GM19351 (cell line): ENCODE measurements around the gene WNT5B.

Experiments used
- ATAC-seq: cut with Tn5 transposase; IDR thresholded peaks from one replicate; pipeline ENCODE4 v1.9.1; 2021; ENCODE audit warnings: mild to moderate bottlenecking, moderate library complexity; ENCODE audit not compliant: unreplicated experiment

The WNT5B gene

DNA sequence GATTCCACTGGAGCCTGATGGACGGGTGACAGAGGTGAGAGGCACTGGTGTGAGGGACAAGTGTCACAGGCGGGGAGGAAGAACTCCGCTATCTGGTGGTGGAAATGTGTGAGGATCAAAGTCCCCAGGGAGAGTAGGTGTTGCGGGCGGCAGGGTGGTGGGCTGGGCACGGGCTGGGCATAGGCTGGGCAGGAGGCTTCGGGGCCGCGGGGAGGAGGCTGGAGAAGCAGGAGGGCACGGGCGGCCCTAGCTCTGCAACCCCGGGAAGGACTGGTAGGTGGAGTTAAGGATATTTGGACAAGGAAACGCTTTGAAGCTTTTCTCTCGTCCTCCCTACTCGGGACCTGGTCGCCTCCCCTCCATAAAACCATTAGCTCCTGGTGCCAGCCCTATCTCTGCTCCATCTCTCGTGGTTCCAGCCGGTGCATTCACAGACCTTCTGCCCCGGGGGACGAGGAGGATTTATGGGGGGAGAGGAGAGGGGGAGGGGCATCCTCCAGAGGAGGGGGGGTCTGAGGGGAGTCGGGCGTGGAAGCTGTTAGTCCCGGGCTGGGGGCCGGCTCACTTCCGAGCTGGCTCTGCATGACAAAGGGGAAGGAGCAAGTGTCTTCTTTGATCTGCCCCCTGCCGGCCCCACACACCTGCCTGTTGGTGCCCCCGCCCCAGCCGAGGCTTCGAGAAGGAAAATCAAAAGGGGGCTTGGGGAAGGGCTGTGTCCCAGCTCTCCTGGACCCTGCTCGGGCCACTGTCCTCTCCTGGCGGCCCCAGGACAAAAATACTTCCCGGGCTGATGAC lies 504 bp downstream of the WNT5B start:
- ATAC-seq, result no peak

DNA sequence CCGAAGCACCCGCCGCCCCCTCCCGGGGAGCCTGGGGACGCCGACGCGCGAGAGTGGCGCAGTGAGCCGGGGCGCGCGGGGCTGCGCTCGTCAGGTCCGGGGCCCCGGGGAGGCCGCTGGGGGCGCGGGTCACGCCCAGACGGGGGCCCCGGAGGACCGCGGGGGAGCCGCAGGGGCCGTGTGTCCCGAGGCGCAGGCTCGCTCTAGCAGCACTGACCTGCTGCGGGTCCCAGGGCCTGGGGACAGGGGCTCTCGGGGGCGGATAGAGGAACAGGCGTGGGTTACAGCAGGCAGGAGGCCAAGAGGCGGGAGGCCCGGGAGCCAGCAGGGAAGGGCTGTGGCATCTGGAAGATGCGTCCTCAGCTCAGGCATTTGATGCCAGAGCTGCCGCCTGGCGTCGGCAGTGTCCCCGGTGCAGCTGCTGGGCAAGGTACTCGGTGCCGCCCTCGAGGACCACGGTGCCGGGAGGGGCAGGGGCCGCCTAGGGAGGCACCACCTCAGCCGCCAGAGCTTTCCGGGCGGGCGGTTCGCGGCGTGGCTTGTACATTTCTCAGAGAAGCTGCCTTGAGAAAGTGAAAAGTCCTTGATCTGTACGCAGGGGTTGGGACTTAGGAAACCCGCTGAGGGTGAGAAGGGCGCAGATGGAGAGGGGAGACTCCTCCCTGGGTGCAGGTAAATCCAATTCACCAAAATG lies 1.2 kb downstream of the WNT5B start:
- no peak for ATAC-seq

DNA sequence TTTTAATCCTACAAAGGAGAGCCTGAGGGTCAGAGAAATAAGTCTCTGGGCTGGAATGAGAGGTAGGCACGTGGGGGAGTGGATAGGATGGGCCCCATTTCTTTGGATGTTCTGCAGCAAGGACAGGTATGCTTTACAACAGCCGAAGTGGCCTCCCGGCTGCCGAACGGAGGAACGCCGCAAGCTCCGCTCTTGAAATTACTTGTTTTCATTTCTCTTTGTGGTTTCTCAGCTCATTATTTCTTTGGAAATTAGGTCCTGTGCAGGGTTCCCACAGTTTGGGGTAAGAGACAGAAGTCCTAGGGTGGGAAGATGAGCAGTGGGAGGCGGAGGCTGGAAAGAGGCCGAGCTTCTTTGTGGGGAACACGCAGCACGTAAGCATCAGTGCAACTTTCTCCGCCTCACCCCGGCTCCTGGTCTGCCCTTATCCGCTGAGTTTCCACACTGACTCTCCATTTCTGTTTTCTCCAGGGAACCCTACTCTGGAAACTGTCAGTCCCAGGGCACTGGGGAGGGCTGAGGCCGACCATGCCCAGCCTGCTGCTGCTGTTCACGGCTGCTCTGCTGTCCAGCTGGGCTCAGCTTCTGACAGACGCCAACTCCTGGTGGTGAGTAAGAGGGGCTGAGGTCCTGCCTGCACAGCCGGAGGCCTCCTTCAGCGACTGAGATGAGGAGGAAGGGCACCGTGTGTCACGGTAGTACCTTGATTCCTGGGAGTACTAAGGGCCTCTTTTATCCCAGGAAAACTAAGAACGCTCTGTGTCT lies 2.0 kb downstream of the WNT5B start:
- ATAC-seq, result no peak

DNA sequence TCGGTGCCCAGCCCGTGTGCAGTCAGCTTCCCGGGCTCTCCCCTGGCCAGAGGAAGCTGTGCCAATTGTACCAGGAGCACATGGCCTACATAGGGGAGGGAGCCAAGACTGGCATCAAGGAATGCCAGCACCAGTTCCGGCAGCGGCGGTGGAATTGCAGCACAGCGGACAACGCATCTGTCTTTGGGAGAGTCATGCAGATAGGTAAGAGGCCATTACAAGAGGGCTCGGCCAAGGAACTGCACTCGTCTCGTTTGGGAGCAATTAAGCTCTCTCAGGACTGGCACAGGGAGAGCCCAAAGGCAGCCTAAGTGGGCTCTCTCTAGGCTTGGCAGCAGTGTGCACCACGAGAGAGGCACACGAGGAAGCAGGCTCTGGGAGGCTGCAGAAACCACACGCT lies 3.7 kb downstream of the WNT5B start:
- ATAC-seq, result no peak

- no peak for ATAC-seq
Measured at GRCh38 chr12:1633459-1633858, 4.4 kb downstream of the WNT5B start.

DNA sequence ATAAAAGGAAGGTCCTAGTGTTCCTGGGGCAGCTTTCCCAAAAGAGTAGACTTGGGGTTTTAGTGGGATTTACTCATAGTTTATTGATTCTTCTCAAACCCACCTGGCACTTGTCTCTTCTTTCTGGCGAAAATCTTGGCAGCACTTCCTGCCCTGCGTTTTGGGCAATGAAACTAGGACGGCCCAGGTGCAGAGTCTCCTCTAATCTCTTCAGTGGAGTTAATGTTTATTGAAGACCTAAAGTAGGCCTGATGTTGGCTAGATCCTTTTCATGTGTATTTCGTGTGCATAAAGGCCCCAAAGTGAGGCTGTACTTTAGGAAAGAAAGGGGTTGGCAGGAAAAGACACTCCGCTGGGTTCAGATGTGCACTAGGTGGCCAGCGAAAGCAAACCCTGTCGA lies 5.1 kb downstream of the WNT5B start:
- ATAC-seq, result no peak

GRCh38 chr12:1634590-1635191 lies 5.7 kb downstream of the WNT5B start:
- no peak for ATAC-seq

DNA sequence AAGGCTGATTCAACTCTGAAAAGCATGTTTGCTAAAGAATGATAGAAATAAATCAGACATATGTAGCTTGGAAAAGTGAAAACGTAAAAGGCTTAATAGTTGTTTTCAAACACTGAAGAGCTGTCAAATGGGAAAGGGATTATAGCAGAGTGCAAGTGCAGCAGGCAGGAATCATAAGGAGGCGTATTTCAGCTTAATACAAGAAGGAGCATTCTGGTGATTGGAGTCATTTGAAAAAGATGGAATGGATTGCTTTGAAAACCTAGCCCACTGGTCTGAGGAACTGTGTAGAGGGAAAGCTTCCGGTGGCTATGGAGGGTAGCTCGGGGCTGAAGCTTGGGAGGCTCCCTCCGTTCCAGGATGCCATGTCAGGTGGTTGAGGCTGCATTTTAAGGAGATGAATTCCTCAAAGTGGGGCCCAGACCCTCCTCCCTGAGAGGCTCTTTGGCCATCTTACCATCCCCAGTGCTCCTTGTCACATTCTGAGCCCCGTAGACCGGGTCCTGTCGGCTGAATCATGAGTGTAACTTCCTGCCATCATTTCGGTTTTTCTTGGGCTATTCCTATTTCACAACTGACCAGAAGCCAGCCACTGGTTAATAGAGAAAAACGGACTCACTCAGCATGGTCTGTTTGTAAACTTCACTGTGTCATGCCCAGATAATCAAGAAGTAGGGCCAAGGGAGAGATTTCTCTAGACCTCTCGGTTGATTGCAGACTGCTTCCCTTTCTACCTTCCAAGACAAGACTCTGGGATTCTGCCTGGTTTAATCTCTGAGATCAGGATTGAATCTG lies 6.5 kb downstream of the WNT5B start:
- ATAC-seq, result no peak

GRCh38 chr12:1638203-1638602 lies 9.2 kb downstream of the WNT5B start:
- no peak for ATAC-seq

- no peak for ATAC-seq
Measured at GRCh38 chr12:1639538-1639937, 10.5 kb downstream of the WNT5B start.

GRCh38 chr12:1640328-1641234 lies 11.6 kb downstream of the WNT5B start:
- ATAC-seq, result no peak

DNA sequence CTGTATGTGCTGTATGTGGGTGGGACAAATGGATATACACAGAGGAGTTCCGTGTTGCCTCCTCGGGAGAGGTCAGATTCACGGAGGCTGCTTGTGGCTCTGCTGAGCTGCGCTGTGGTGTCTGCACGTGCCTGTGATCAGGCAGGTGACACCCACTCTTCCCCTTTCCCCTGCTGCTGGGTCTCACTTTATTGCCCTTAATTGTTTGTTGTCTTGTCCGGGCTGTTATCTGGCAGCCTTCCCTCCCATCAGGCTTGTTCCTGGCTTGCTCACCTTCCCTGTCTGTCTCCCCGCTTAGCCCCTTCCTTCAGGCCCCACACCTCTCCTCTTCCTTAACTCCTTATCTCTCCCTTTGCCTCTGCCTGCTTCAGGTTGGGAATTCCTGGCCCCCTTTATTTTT lies 13.5 kb downstream of the WNT5B start:
- ATAC-seq, result no peak

DNA sequence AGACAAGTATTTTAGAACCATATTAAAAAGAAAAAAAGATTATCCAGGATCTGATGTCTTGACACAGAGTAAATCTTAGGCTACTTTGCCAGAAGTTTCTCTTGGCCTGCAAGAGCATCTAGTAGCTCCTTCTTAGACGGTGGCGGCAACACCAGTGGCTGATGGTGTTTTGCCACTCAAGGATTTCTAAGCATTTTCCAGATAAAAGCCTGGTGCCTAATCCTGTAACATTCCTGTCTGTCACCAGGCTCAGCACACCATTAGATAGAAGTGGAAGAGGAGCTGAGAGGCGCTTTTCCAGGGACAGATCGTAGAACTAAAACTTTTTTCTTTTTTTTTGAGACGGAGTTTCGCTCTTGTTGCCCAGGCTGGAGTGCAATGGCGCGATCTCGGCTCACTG lies 14.0 kb downstream of the WNT5B start:
- ATAC-seq, result no peak

DNA sequence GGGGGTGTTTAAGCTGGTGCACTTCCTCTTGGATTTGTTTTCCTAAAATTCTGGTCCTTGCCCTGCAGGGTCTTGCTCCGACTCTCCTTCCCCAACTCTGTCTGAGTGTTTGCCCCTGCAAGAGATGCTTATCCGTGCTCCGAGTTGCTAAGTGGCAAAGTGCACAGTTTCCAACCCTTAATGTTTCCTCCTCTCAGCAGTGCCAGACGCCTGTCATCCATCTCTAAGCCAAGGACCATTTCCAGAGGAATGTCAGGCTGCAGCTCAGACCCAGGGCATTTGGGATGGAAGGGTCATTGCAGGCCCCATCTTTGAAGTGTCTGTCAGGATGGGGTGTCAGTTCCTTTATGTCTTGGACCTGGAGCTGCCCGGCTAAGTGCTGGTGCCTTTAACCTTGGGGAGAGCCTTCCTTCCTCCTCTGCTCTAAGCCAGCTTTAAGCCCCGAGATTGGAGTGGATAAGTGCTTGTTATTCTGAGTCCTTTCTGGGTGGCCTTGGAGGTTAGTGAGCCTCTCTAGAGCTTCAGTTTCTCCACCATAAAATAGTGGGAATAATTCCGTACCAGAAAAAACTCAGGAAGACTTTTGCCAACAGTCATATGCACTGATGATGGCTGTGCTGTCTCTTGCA lies 15.0 kb downstream of the WNT5B start:
- ATAC-seq, result no peak

- ATAC-seq, result no peak
Measured at GRCh38 chr12:1644534-1645438, 15.8 kb downstream of the WNT5B start.

DNA sequence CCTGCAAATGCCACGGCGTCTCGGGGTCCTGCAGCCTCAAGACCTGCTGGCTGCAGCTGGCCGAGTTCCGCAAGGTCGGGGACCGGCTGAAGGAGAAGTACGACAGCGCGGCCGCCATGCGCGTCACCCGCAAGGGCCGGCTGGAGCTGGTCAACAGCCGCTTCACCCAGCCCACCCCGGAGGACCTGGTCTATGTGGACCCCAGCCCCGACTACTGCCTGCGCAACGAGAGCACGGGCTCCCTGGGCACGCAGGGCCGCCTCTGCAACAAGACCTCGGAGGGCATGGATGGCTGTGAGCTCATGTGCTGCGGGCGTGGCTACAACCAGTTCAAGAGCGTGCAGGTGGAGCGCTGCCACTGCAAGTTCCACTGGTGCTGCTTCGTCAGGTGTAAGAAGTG lies 16.8 kb downstream of the WNT5B start:
- no peak for ATAC-seq

- ATAC-seq, result no peak
Measured at GRCh38 chr12:1646569-1647284, 17.7 kb downstream of the WNT5B start.
